ENCODE measurements around the gene EFCAB6. TPM values are rescaled to one million over a fixed set of nuclear protein-coding genes. Genes with fewer than 3 reads are reported as not detected.

EFCAB6 gene
- polyA plus RNA-seq, 3 donors, result not detected

GRCh38 chr22:43819931-43820640, 8.0 kb upstream of the EFCAB6 start:
- Mint-ChIP-seq H3K4me3 (no peak overlapping the region), H3K4me1 (no peaks in the 10 kb centered on the region), H3K27me3 (ENCODE audit: low read depth in 3 of 3) (peaks cover 7 to 11% (median 8%) of the 10 kb centered on the region in 3 donors), H3K36me3 (no peaks in the 10 kb centered on the region), H3K9me3 (peaks cover 0 to 2% (median 0%) of the 10 kb centered on the region in 7 donors), H3K27ac (no peak overlapping the region)
- 91% methylated on average over 9 of the region's 13 CpGs for WGBS (ENCODE audit: insufficient coverage)
- no peak for TF ChIP-seq CTCF (IDR thresholded peaks at IDR 0.05)
- Histone ChIP-seq H3K36me3 (replicated peaks in 1 of 2; ENCODE audit: control insufficient read depth in 1 of 2, insufficient read depth in 2 of 2, low read length in 2 of 2) (no peaks in the 10 kb centered on the region), H3K4me2 (replicated peaks; ENCODE audit: extremely low read depth, low read length, poor library complexity, severe bottlenecking) (no peak overlapping the region), H3K27ac (ENCODE audit: low read depth in 1 of 2, low read length in 2 of 2) (no peak overlapping the region), H3K9me3 (replicated peaks in 1 of 2; ENCODE audit: control insufficient read depth in 1 of 2, insufficient read depth in 1 of 2, low read length in 2 of 2) (no peaks in the 10 kb centered on the region), H4K20me1 (ENCODE audit: insufficient read depth, low read length) (no peaks in the 10 kb centered on the region), H3K27me3 (ENCODE audit: control insufficient read depth in 2 of 2, insufficient read depth in 2 of 2, low read length in 2 of 2) (no peaks in the 10 kb centered on the region), H2AFZ (ENCODE audit: insufficient read depth, low read depth, low read length, poor library complexity, severe bottlenecking) (no peak overlapping the region), H3K79me2 (ENCODE audit: insufficient read depth, low read length) (no peaks in the 10 kb centered on the region), H3K4me1 (ENCODE audit: control insufficient read depth in 1 of 2, insufficient read depth in 2 of 2, low read length in 2 of 2) (no peaks in the 10 kb centered on the region), H3K9ac (ENCODE audit: insufficient read depth, low read length, poor library complexity, severe bottlenecking) (no peak overlapping the region), H3K4me3 (replicated peaks in 1 of 3; ENCODE audit: low read depth in 2 of 3, low read length in 3 of 3) (no peak overlapping the region)
- intact Hi-C loops (cut with micrococcal nuclease), result no loop called here
- DNase-seq, result no peak

- H3K4me1 Mint-ChIP-seq, result no peaks in the 10 kb centered on the region
- Histone ChIP-seq H4K20me1 (ENCODE audit: insufficient read depth, low read length) (no peaks in the 10 kb centered on the region), H3K4me2 (replicated peaks; ENCODE audit: extremely low read depth, low read length, poor library complexity, severe bottlenecking) (no peak overlapping the region), H2AFZ (ENCODE audit: insufficient read depth, low read depth, low read length, poor library complexity, severe bottlenecking) (no peak overlapping the region), H3K27ac (ENCODE audit: low read depth in 1 of 2, low read length in 2 of 2) (no peak overlapping the region), H3K79me2 (ENCODE audit: insufficient read depth, low read length) (no peaks in the 10 kb centered on the region), H3K4me1 (ENCODE audit: control insufficient read depth in 1 of 2, insufficient read depth in 2 of 2, low read length in 2 of 2) (no peaks in the 10 kb centered on the region), H3K27me3 (ENCODE audit: control insufficient read depth in 2 of 2, insufficient read depth in 2 of 2, low read length in 2 of 2) (no peaks in the 10 kb centered on the region), H3K9me3 (replicated peaks in 1 of 2; ENCODE audit: control insufficient read depth in 1 of 2, insufficient read depth in 1 of 2, low read length in 2 of 2) (no peaks in the 10 kb centered on the region), H3K4me3 (replicated peaks in 1 of 3; ENCODE audit: low read depth in 2 of 3, low read length in 3 of 3) (no peak overlapping the region), H3K9ac (ENCODE audit: insufficient read depth, low read length, poor library complexity, severe bottlenecking) (no peak overlapping the region), H3K36me3 (replicated peaks in 1 of 2; ENCODE audit: control insufficient read depth in 1 of 2, insufficient read depth in 2 of 2, low read length in 2 of 2) (no peaks in the 10 kb centered on the region)
- no peak for TF ChIP-seq CTCF (IDR thresholded peaks at IDR 0.05)
- H3K27ac Mint-ChIP-seq, result no peak overlapping the region
- intact Hi-C loops (cut with micrococcal nuclease), result no loop called here
- peaks cover 0 to 2% (median 0%) of the 10 kb centered on the region in 7 donors for H3K9me3 Mint-ChIP-seq
- no peak overlapping the region for H3K4me3 Mint-ChIP-seq
- 93% methylated on average over 12 of the region's 12 CpGs for WGBS (ENCODE audit: insufficient coverage)
- peaks cover 7 to 8% (median 7%) of the 10 kb centered on the region in 3 donors for H3K27me3 Mint-ChIP-seq (ENCODE audit: low read depth in 3 of 3)
- DNase-seq, result no peak
- H3K36me3 Mint-ChIP-seq, result no peaks in the 10 kb centered on the region
Measured at GRCh38 chr22:43819421-43819921, 7.4 kb upstream of the EFCAB6 start.

Measured in CD14-positive monocyte (primary cell).